HG03521 (cell line): ENCODE measurements around the gene FUT8.
"Not testable (repeated sequence)": the region's sequence is repeated elsewhere in the genome, so short reads cannot be mapped to it uniquely, and the experiment has no call there.

Source experiments
- ATAC-seq: cut with Tn5 transposase; IDR thresholded peaks from one replicate; pipeline ENCODE4 v1.9.1; 2021; ENCODE audit warnings: mild to moderate bottlenecking, moderate library complexity; ENCODE audit not compliant: unreplicated experiment

Gene FUT8

DNA sequence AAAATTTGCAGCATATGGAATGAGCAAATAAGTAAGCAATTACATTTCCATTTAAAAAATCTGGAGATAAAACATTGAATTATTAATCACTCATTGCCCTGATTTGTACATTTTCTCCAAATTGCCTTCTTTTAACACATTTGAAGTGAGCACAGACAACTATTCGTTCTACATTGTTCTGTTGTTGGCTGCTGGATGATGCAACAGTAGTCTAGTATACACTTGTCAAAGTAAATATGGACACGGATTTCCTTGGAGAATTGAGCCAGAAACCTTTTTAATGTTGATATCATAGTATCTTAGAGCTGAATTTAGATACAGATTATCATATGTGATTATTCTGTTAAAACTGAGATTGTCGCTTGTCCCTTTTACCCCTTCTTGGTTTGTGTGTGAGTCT is 188.2 kb downstream of the FUT8 start:
- no peak for ATAC-seq

DNA sequence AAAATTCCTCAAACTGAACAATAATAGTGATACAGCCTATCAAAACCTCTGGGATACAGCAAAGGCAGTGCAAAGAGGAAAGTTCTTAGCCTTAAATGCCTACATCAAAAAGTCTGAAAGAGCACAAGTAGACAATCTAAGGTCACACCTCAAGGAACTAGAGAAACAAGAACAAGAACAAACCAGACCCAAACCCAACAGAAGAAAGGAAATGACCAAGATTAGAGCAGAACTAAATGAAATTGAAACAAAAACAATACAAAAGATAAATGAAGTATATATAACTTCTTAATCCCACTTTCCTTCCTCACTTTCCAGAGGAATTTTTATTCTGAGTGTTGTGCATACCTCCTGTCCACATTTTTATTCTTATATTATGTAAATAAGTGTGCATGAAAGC is 192.0 kb downstream of the FUT8 start:
- ATAC-seq, result no peak

DNA sequence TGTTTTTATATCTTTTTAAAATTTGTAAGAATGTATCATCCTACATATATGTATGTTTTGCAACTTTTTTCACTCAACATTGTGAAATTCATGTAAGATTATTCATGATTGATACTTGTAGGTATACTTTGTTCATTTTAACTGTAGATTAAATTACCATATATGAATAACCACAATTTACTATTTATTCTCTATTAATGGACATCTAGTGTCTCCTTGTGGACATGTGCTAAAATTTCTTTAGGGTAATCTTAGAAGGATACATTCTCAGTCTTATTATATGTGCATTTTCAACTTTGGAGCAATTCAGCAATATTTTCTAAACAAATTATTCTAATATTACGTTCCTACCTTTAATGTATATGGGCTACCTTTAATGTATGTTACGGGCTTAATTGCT is 192.4 kb downstream of the FUT8 start:
- no peak for ATAC-seq

GRCh38 chr14:65606460-65606859 is 193.9 kb downstream of the FUT8 start:
- no peak for ATAC-seq

- no peak for ATAC-seq
Observed at GRCh38 chr14:65613131-65613650, 200.7 kb downstream of the FUT8 start.

GRCh38 chr14:65618996-65619395 is 206.5 kb downstream of the FUT8 start:
- no peak for ATAC-seq

- no peak for ATAC-seq
Observed at GRCh38 chr14:65620195-65620594, 207.7 kb downstream of the FUT8 start.

GRCh38 chr14:65622703-65623102 is 210.2 kb downstream of the FUT8 start:
- no peak for ATAC-seq

DNA sequence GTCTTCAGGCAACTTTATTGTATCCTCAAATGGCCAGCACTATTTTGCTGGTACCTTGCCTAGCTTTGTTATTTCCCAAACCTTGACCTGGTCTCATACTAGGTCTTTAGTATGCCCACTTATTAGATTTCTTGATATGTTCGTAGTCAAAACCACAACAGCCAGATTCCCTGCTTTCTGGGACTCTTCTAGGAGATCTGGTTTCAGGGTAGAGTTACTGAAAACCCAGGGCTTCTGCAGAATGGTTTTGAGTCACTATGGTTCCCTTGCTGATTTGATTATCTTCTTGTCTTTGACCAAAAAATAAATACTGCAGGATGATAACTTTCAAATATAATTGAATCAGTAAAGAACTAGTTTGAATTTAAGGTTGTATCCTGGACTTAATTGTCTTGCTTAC is 211.2 kb downstream of the FUT8 start:
- ATAC-seq, result no peak

GRCh38 chr14:65627315-65627714 is 214.8 kb downstream of the FUT8 start:
- ATAC-seq, result no peak

DNA sequence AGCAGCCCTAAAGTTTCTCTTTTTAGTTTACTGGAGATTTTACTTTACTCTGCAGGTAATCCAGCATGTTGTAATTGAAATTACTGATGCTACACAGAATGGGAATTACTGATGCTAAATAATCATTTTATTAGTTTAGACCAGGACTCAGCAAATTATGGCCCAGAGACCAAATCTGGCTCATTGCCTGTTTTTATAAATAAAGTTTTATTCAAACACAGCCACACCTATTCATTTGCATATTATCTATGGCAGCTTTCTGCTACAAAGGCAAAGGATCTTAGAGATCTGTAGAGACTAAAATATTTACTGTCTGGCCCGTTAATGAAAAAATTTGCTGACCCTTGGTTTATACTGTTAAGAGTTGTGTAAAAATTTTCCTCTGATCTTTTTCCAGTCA is 216.1 kb downstream of the FUT8 start:
- ATAC-seq, result no peak

- ATAC-seq, result no peak
Observed at GRCh38 chr14:65631040-65631439, 218.5 kb downstream of the FUT8 start.

DNA sequence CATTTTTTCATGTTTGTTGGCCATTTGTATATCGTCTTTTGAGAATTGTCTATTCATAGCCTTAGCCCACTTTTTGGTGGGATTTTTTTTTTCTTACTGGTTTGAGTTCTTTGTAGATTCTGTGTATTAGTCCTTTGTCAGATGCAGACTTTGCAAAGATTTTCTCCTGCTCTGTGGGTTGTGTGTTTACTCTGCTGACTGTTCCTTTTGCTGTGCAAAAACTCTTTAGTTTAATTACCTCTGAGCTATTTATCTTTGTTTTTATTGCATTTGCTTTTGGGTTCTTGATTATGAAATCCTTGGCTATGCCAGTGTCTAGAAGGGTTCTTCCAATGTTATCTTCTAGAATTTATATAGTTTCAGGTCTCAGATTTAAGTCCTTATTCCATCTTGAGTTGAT is 220.0 kb downstream of the FUT8 start:
- no peak for ATAC-seq

DNA sequence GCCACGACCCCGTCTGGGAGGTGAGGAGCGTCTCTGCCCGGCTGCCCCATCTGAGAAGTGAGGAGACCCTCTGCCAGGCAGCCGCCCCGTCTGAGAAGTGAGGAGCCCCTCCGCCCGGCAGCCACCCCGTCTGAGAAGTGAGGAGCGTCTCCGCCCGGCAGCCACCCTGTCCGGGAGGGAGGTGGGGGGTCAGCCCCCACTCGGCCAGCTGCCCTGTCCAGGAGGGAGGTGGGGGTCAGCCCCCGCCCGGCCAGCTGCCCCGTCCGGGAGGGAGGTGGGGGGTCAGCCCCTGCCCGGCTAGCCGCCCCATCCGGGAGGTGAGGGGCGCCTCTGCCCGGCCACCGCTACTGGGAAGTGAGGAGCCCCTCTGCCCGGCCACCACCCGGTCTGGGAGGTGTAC is 221.1 kb downstream of the FUT8 start:
- not testable (repeated sequence) for ATAC-seq

GRCh38 chr14:65637780-65638179 is 225.2 kb downstream of the FUT8 start:
- peak; percentile 87 for ATAC-seq

DNA sequence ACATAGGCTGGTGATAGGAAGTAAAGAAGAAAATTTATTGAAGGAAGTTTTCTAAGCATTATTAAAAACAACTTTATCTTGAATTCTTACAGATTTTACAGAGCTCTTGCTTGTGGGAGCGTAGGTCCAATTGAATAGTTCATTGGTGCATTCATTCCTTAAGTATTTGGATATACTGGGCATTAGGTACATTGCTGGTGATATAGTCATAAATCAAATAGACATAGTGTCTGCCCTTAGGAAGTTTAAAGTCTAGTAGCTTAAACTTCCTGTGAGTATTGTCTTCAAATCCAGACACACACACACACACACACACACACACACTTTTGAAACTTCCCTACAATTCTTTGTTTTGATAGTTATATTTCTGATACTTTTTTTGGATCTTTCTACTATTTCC is 226.7 kb downstream of the FUT8 start:
- ATAC-seq, result no peak

DNA sequence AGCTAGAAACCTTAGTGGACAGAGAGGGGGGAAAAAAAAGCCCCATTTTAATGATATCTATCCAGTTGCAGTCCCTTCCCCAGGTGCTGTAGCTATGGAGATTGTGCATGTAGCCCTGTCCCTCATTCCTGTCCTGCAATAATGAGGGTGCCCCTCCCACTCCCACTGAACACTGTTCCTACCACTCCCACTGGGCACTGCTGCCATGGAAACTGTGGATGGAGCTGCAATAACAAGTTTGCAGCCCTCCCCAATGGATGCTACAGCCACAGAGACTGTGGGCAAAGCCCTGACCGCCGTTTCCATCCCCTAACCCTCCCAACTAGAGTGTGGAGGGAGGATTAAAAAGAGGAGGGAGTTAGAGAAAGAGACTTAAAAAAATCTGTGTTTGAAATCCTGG is 238.3 kb downstream of the FUT8 start:
- no peak for ATAC-seq

DNA sequence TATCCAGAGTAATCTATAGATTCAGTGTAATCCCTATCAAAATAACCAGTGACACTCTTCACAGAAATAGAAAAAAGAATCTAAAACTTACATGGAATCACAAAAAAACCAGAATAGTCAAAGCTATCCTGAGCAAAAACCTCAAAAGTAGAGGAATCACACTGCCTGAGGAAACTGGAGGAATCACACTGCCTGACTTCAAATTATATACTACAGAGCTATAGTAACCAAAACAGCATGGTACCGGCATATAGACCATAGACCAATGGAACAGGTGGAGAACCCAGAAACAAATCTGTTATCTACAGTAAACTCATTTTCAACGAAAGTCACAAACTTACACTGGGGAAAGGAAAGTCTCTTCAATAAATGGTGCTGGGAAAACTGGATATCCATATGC is 244.0 kb downstream of the FUT8 start:
- ATAC-seq, result no peak

DNA sequence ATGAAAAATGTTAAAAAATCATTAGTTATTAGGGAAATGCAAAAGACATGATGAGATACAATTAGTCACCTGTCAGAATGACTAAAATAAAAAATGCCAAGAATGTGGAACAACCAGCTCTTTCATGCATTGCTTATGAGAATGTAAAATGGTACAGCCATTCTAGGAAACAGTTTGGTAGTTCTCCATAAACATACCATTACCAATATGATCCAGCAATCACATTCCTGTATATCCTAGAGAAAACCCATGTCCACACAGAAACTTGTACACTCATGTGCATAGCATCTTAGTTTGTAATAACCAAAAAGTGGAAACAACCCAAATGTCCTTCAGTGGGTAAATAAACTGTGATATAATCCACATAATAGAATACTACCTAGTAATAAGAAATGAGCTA is 245.7 kb downstream of the FUT8 start:
- ATAC-seq, result no peak

GRCh38 chr14:65661865-65662264 is 249.3 kb downstream of the FUT8 start:
- ATAC-seq, result no peak

GRCh38 chr14:65664436-65664835 is 251.9 kb downstream of the FUT8 start:
- ATAC-seq, result no peak

- no peak for ATAC-seq
Observed at GRCh38 chr14:65676361-65677014, 264.0 kb downstream of the FUT8 start.

DNA sequence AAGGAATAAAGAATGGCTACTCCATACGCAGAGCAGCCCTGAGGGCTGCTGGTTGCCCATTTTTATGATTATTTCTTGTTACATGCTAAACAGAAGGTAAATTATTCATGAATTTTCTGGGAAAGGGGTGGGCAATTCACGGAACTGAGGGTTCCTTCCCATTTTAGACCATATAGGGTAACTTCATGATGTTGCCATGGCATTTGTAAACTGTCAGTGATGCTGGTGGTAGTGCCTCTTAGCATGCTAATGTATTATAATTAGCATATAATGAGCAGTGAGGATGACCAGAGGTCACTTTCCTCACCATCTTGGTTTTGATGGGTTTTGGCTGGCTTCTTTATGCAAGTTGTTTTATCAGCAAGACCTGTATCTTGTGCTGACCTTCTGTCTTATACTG is 273.0 kb downstream of the FUT8 start:
- ATAC-seq, result no peak
